ENCODE data around the gene TMEM132A.

Gene TMEM132A

DNA sequence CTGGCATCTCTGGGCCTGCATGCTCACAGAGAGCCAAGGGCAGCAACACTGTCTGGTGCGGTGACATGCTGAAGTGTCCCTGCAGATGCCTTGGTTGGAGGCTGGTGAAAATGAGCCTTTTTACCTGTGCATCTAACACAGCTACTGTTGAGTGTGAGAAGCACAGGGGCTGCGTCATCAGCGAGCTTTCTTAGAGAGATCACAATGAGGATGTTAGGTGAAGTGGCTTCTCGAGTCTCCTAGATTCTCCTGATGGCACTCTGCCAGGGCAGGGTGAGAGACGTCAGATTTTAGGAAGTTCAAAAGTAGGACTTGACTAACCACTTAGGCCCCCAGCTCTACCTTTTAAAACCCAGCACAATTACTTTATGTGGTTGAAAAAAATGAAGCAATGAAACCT, 31.3 kb downstream of the TMEM132A start:
- Histone ChIP-seq H3K27me3 (no peaks in the 10 kb centered on the region), H3K4me3 (no peak overlapping the region), H3K9ac (no peak overlapping the region), H3K36me3 (peaks cover 0 to 5% (median 0%) of the 10 kb centered on the region in 11 experiments; a peak in 1 of 22 replicates), H3K4me1 (peaks cover 42 to 72% (median 65%) of the 10 kb centered on the region in 10 experiments), H3K27ac (no peak overlapping the region), H3K4me2 (peak overlapping the region in 5 of 11 experiments; percentile 5 to 100 (median 78); a peak in 8 of 22 replicates), H4K20me1 (peaks cover 0 to 6% (median 0%) of the 10 kb centered on the region in 11 experiments; a peak in 5 of 22 replicates), H3K9me3 (replicated peaks in 1 of 11) (0 out of 22 replicates have a peak, but pooled peaks cover 0 to 4% (median 0%) of the 10 kb centered on the region in 11 experiments)
- TF ChIP-seq Cebpa-rat (IDR thresholded peaks at IDR 0.05) = no peak

DNA sequence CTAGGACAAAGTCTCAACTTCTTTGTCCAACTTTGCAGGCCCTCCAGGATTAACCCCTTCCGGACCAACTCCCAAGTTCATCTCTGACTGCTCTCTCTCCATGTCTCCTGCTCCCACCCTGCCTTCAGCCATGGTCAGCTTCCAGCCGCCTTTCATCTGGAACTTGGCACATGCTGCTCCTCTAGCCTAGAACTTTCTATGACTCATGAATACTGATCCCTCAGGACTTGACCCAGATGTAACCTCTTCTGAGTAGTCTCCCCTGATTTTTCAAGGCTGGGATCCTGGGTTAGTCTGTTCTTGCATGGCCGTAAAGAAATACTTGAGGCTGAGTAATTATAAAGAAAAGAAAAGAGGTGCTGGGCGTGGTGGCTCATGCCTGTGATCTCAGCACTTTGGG, 32.9 kb downstream of the TMEM132A start:
- 0 out of 22 replicates have a peak, but pooled peaks cover 0 to 6% (median 0%) of the 10 kb centered on the region in 11 experiments for H3K9me3 ChIP-seq (replicated peaks in 1 of 11)
- H3K27me3 ChIP-seq = no peaks in the 10 kb centered on the region
- no peak overlapping the region for H3K9ac ChIP-seq
- peaks cover 42 to 63% (median 50%) of the 10 kb centered on the region in 10 experiments for H3K4me1 ChIP-seq
- H3K4me2 ChIP-seq = no peak overlapping the region
- no peak for TF ChIP-seq Cebpa-rat (IDR thresholded peaks at IDR 0.05)
- no peaks in the 10 kb centered on the region for H3K36me3 ChIP-seq
- H3K4me3 ChIP-seq = no peak overlapping the region
- no peaks in the 10 kb centered on the region for H4K20me1 ChIP-seq
- H3K27ac ChIP-seq = no peak overlapping the region

DNA sequence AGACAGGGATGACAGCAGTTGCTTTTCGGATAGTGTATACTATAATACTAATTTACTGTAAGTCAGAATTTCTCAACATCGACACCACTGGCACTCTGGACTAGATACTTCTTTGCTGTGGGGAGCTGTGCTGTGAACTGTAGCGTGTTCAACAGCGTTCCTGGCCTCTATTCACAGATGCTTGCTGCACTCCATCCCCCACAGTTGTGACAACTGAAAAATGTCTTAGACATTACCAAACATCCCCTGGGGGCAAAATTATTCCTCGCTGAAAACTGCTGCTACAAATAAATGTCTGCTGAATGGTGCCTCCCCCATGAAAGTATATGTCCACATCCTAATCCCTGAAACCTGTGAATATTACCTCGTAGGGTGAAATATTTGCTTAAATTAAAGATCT, 35.2 kb downstream of the TMEM132A start:
- TF ChIP-seq Cebpa-rat (IDR thresholded peaks at IDR 0.05) = peak in 1 of 11 experiments; percentile 46; a peak in 1 of 22 replicates
- no peaks in the 10 kb centered on the region for H4K20me1 ChIP-seq

DNA sequence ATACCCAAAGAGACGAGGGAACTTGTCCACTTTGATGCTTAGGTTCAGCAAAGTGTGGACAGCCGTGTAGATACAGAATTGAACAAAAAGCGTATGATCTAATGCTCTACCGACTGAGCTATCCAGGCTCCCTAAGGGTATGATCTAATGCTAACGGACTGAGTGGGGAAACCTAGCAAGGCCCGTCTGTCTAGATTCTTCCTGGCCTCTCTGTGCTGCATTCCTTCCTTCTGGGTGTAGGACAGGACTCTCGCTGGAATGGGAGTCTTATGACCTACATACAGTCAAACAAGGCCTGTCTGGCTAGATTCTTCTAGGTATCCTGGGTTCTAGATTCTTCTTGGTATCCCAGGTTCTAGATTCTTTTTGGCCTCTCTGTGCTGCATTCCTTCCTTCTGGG, 36.1 kb downstream of the TMEM132A start:
- H3K27ac ChIP-seq = peak overlapping the region in 2 of 11 experiments; percentile 57 to 60; a peak in 2 of 22 replicates
- peak overlapping the region in 1 of 11 experiments; percentile 1; a peak in 1 of 22 replicates for H3K9ac ChIP-seq
- 0 out of 22 replicates have a peak, but pooled peaks cover 0 to 6% (median 0%) of the 10 kb centered on the region in 11 experiments for H3K9me3 ChIP-seq (replicated peaks in 1 of 11)
- H3K4me3 ChIP-seq = no peak overlapping the region
- TF ChIP-seq Cebpa-rat (IDR thresholded peaks at IDR 0.05) = no peak
- H3K27me3 ChIP-seq = no peaks in the 10 kb centered on the region
- H3K4me2 ChIP-seq = peak overlapping the region in 8 of 11 experiments; percentile 25 to 72 (median 64); a peak in 14 of 22 replicates
- H4K20me1 ChIP-seq = no peaks in the 10 kb centered on the region
- peaks cover 13 to 32% (median 27%) of the 10 kb centered on the region in 10 experiments for H3K4me1 ChIP-seq
- H3K36me3 ChIP-seq = no peaks in the 10 kb centered on the region

More for the DNA sequence above, 35.2 kb downstream of the TMEM132A start:
- no peaks in the 10 kb centered on the region for H3K36me3 ChIP-seq
- H3K4me1 ChIP-seq = peaks cover 23 to 40% (median 28%) of the 10 kb centered on the region in 10 experiments
- H3K4me3 ChIP-seq = no peak overlapping the region
- peak overlapping the region in 9 of 11 experiments; percentile 2 to 72 (median 58); a peak in 17 of 22 replicates for H3K4me2 ChIP-seq
- H3K27ac ChIP-seq = peak overlapping the region in 4 of 11 experiments; percentile 0 to 60 (median 44); a peak in 2 of 22 replicates
- H3K9ac ChIP-seq = no peak overlapping the region; a peak in 1 of 22 replicates
- no peaks in the 10 kb centered on the region for H3K27me3 ChIP-seq
- 0 out of 22 replicates have a peak, but pooled peaks cover 0 to 6% (median 0%) of the 10 kb centered on the region in 11 experiments for H3K9me3 ChIP-seq (replicated peaks in 1 of 11)

DNA sequence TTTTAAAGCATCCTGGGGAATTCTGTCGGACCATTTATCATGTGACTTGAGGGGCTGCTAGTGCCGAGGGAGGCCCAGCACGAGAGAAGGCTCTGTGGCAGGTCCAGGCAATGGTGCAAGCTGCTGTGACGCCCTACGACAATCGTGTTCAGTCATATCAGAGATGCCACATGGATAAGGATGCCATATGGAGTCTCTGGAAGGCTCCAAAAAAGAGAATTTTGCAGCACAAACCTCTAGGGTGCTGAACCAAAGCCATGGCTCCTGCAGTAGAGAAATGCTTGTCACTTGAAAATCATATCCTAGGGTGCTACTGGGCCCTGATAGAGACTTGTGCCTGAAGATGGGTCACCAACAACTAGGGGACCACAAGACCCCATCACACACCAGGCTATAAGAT, 40.5 kb downstream of the TMEM132A start:
- no peaks in the 10 kb centered on the region for H4K20me1 ChIP-seq
- H3K27ac ChIP-seq = no peak overlapping the region
- H3K4me1 ChIP-seq = peaks cover 4 to 10% (median 7%) of the 10 kb centered on the region in 10 experiments; a peak in 17 of 20 replicates
- H3K4me3 ChIP-seq = no peak overlapping the region
- no peak overlapping the region for H3K9ac ChIP-seq
- no peaks in the 10 kb centered on the region for H3K27me3 ChIP-seq
- no peak overlapping the region for H3K4me2 ChIP-seq
- H3K36me3 ChIP-seq = no peaks in the 10 kb centered on the region
- TF ChIP-seq Cebpa-rat (IDR thresholded peaks at IDR 0.05) = no peak
- peaks cover 6 to 17% (median 11%) of the 10 kb centered on the region in 11 experiments; a peak in 15 of 22 replicates for H3K9me3 ChIP-seq (replicated peaks in 1 of 11)

DNA sequence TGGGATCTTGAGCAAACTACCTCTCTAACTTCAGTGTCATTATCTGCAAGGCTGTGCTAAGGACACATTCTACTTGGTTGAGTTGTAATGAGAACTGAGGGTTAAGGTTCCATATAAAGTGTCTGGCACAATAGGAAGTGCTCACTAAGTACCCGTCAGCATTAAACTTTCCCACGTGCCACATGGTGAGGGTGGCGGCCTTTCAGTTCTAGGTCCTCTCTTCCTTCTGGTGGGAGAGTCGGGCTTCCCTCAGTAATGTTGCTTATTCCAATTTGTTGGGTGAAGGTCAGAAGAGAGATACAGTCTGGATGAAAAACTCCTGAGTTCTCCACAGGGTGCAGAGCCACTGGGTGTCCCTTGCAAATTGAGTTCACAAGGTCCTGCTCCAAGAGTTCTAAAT, 42.6 kb downstream of the TMEM132A start:
- Histone ChIP-seq H3K4me2 (peak overlapping the region in 3 of 11 experiments; percentile 13 to 54 (median 47); a peak in 4 of 22 replicates), H4K20me1 (no peaks in the 10 kb centered on the region), H3K27ac (no peak overlapping the region)

DNA sequence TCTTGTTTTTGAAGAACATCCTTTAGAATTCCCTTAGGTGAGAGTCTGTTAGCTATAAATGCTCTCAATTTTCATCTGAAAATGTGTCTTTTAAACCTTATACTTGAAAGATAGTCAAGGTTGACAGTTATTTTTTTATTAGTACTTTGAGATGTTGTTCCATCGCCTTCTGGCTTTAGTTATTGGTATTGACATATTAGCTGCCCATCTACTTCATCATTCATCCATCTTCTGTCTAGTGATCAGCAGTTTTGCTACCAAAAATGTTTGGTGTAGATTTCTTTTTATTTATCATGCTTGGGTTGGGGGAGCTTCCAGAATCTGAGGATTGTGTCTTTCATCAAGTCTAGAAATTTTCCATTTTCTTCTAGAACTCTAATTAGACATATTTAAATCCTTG, 44.0 kb downstream of the TMEM132A start:
- no peak for TF ChIP-seq Cebpa-rat (IDR thresholded peaks at IDR 0.05)
- Histone ChIP-seq H3K9ac (no peak overlapping the region), H3K27me3 (peaks cover 11 to 24% (median 19%) of the 10 kb centered on the region in 11 experiments), H3K4me1 (peaks cover 21 to 31% (median 24%) of the 10 kb centered on the region in 10 experiments), H3K4me2 (no peak overlapping the region), H3K36me3 (no peaks in the 10 kb centered on the region), H3K9me3 (replicated peaks in 1 of 11) (peaks cover 6 to 17% (median 10%) of the 10 kb centered on the region in 11 experiments; a peak in 15 of 22 replicates), H4K20me1 (0 out of 22 replicates have a peak, but pooled peaks cover 0 to 4% (median 0%) of the 10 kb centered on the region in 11 experiments), H3K27ac (no peak overlapping the region), H3K4me3 (no peak overlapping the region)

More for the DNA sequence above, 42.6 kb downstream of the TMEM132A start:
- peaks cover 15 to 27% (median 16%) of the 10 kb centered on the region in 10 experiments for H3K4me1 ChIP-seq
- no peaks in the 10 kb centered on the region for H3K36me3 ChIP-seq
- peaks cover 0 to 11% (median 6%) of the 10 kb centered on the region in 11 experiments; a peak in 13 of 22 replicates for H3K27me3 ChIP-seq
- H3K4me3 ChIP-seq = no peak overlapping the region
- peaks cover 6 to 17% (median 10%) of the 10 kb centered on the region in 11 experiments; a peak in 15 of 22 replicates for H3K9me3 ChIP-seq (replicated peaks in 1 of 11)
- TF ChIP-seq Cebpa-rat (IDR thresholded peaks at IDR 0.05) = no peak
- no peak overlapping the region for H3K9ac ChIP-seq

DNA sequence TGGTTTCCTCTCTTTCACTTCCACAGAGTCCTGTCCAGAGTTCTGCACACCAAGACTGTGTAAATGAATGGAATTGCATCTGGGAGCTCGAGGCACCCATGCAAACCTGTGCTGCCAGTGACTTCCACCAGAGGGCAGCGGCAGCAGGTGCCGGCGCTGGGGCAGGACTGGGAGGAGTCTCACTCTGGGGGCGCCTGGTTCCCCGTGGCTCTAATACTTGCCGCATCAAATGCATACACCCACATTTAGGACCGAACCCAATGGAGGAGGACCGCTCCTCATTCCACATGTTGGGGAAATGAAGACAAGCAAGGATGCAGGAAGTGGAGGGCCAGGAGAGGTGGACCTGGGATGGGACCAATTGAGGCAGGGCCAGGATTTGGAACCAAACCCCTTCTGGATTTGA, 46.1 kb downstream of the TMEM132A start:
- H3K27ac ChIP-seq = no peak overlapping the region
- peaks cover 22 to 41% (median 32%) of the 10 kb centered on the region in 10 experiments for H3K4me1 ChIP-seq
- no peak overlapping the region for H3K4me3 ChIP-seq
- H3K9ac ChIP-seq = no peak overlapping the region
- peaks cover 6 to 17% (median 10%) of the 10 kb centered on the region in 11 experiments; a peak in 15 of 22 replicates for H3K9me3 ChIP-seq (replicated peaks in 1 of 11)
- peaks cover 20 to 39% (median 31%) of the 10 kb centered on the region in 11 experiments for H3K27me3 ChIP-seq
- peak overlapping the region in 9 of 11 experiments; percentile 28 to 93 (median 81); a peak in 16 of 22 replicates for H3K4me2 ChIP-seq
- no peak for TF ChIP-seq Cebpa-rat (IDR thresholded peaks at IDR 0.05)
- H3K36me3 ChIP-seq = no peaks in the 10 kb centered on the region
- H4K20me1 ChIP-seq = 0 out of 22 replicates have a peak, but pooled peaks cover 0 to 4% (median 0%) of the 10 kb centered on the region in 11 experiments

DNA sequence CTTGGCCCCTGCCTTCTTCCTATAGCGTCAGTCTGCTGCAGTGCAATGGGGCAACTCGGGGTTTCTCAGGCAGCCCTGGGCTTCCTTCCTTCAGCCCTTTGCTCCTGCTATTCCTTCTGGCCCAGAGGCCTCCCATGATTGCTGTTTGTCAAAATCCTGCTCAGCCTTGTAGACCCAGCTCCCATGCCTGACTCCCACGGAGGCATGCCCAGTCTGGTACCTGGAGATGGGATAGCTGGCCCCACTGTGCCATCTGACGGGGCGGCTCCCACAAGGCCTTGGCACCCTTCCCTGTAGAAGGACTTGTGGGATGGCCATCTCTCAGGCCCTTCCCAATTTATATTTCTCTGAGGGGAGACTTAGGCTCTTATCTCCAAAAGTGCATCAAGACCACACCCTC, 46.6 kb downstream of the TMEM132A start:
- H3K4me1 ChIP-seq = peaks cover 22 to 41% (median 32%) of the 10 kb centered on the region in 10 experiments
- H3K27me3 ChIP-seq = peaks cover 20 to 39% (median 31%) of the 10 kb centered on the region in 11 experiments
- no peak for TF ChIP-seq Cebpa-rat (IDR thresholded peaks at IDR 0.05)
- no peak overlapping the region for H3K4me3 ChIP-seq
- no peaks in the 10 kb centered on the region for H3K36me3 ChIP-seq
- H4K20me1 ChIP-seq = 0 out of 22 replicates have a peak, but pooled peaks cover 0 to 4% (median 0%) of the 10 kb centered on the region in 11 experiments
- peak overlapping the region in 9 of 11 experiments; percentile 57 to 93 (median 81); a peak in 17 of 22 replicates for H3K4me2 ChIP-seq
- peaks cover 6 to 17% (median 10%) of the 10 kb centered on the region in 11 experiments; a peak in 15 of 22 replicates for H3K9me3 ChIP-seq (replicated peaks in 1 of 11)
- no peak overlapping the region for H3K27ac ChIP-seq
- H3K9ac ChIP-seq = no peak overlapping the region

Data from BLaER1 treated with 17β-estradiol and CSF1 and Interleukin-3, amounts not matched to agents 10 nM and 100 nM (cell line).